ENCODE measurements around the gene CHST11.
A peak's percentile ranks its signal among the peaks of the same experiment; 100 is the strongest.

CHST11 gene

GRCh38 chr12:104683831-104684503 is 227.2 kb downstream of the CHST11 start:
- DNase-seq = no peak

DNA sequence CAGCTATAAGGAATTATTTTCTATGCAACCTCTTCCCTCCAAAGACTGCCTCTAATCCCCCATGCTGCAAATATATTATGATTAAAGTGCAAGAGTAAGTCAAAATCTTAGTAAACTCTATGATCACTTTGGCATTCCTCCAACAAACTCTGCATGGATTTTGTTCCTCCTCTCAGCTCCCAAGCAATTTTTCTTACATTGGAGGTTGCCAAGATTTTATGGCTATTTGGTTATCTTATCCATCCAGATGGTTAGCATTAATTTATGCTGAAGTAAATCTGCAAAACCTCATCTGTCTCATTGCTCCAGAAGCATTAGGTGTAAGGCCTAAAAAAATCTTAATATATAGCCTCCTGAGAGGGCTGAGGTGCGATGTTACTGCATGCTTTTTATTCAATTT is 228.1 kb downstream of the CHST11 start:
- DNase-seq = no peak

DNA sequence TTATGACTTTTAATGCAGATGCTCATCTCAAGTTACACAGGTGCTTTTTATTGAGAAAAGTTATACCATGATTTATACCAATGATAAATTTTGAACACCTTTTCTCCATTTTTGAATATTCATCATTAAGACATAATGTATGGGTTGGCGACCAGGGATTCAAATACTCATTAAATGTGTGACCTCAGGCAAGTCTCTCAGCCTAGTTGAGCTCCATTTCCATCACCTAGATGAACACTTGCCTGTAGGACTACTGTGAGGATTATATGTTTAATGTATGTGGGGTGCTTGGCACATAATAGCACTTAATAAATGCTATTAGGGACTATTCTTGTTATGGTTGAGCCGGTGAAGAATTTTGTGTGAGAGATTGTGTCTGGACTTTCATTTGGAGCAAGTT is 228.6 kb downstream of the CHST11 start:
- DNase-seq = no peak

DNA sequence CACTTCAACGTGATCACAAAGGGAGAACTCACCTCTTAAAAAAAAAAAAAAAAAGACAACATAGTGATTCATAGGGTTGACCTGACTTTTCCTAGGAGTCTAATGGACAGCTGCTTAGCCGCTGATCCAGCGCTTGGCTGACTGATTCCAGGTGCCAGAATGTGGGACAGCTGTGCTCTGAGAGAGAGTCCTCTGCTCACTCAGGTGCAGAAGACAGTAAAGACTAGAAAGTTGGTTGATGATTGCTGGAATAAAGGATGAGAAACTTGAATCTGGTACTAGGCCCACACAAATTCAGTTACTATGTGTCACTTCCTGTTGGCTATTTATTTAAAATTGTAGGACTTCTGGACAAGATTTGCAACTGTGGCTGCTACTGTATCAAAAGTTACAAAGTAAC is 229.4 kb downstream of the CHST11 start:
- DNase-seq = no peak

DNA sequence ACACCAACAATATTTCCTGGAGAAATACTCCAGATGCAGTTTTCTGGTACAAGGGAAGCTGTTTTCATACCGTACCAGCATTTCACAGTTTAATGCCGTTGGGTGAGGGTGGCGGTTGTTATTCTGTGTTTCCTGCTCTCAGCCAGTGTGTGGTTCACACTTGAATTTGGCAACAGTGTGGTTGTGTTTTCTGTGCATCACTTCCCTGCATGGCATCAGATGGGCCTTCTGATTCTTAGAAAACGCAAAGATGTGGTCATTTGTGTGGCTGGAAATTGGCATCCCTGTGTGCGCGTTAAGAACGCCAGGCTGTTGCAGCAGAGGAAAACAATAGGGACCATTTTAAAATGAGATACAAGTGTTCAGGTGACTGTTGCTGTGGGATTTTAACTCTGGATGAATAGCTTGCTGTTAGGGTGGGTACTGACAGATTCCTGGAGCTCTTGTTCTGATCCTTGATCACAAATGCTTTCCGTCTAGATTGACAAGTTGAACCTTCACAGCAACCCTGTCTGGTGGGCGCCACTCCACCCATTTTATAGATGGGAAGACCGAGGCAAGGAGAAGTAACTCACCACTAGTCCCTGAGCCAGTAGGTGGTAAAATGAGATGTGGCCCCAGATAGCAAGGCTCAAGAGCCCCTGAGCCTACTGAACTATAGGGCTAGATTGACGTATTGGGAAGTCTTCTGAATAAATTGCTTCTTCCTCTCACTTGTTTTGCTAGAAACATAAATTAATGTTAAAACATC is 231.2 kb downstream of the CHST11 start:
- peak; percentile 30 for DNase-seq

GRCh38 chr12:104689635-104690034 is 232.9 kb downstream of the CHST11 start:
- no peak for DNase-seq

DNA sequence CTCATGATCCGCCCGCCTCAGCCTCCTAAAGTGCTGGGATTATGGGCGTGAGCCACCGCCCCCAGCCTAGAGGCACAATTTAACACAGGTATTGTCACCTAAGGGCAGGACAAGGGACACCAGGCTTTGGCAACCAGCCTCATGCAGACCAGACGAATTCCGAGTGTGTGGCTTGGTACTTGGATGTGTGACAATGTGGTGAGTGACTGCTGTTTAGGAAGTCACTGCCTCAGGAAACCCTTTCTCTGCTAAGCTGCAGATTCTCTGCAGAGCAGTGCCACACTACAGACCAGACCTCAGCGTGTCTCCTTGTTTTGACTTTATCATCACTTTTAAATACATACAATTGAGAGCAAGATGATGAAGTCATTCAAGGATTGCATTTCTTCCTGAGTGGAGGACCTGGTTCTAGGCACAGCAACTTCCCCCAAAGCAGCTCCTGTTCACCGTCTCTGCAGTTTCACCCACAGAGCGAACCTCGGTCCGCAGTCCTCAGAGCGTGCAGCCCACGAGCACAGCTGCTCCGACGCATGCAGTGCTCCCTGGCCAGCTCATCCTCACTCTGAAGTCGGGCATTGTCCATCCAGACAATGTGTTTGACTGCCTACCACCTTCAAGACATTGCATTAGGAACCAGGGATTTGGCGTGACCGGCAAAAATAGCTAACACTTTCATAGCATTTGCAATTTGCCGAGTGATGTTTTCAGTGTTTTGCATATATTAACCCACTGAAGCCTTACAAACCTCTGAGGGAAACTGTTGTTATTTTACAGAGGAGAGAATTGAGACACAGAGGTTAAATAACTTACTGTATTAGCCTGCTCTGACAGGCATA is 235.2 kb downstream of the CHST11 start:
- DNase-seq = no peak

DNA sequence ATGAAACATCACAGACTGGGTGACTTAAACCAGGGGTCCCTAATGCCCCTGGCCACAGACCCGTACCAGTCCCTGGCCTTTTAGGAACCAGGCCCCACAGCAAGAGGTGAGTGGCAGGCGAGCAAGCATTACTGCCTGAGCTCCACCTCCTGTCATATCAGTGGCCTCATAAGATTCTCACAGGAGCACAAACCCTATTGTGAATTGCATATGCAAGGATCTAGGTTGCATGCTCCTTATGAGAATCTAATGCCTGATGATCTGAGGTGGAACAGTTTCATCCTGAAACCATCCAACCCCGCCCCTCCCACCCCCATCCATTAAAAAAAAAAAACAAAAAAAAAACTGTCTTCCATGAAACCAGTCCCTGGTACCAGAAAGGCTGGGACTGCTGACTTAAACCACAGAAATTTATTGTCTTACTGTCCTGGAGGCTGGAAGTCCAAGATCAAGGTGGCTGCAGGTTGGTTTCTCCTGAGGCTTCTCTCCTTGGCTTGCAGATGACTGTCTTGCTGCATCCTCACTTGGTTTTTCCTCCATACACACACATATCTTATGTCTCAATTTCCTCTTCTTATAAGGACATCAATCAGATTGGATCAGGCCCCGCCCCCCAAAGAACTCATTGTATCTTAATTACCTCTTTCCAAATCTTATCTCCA is 235.9 kb downstream of the CHST11 start:
- no peak for DNase-seq

GRCh38 chr12:104693493-104693892 is 236.7 kb downstream of the CHST11 start:
- no peak for DNase-seq

DNA sequence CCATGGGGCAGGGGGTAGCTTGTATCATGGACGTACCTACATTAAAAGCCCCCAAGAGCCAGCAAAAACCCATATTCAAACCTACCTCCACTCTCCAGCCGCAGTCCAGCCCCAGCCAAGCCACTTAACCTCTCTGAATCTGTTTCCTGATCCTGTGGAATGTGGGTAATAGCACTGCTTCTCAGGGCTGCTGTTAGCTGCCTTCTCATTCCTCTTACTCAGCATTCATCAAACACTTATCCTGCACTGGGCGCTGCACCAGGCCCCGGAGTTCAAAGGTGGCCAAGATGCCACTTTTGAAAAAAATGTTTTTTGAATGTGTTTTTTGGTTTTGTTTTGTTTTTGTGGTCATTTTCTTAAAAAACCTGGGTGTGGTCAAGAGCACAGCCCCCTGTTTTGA is 237.4 kb downstream of the CHST11 start:
- DNase-seq = no peak

GRCh38 chr12:104694711-104695110 is 238.0 kb downstream of the CHST11 start:
- DNase-seq = no peak

DNA sequence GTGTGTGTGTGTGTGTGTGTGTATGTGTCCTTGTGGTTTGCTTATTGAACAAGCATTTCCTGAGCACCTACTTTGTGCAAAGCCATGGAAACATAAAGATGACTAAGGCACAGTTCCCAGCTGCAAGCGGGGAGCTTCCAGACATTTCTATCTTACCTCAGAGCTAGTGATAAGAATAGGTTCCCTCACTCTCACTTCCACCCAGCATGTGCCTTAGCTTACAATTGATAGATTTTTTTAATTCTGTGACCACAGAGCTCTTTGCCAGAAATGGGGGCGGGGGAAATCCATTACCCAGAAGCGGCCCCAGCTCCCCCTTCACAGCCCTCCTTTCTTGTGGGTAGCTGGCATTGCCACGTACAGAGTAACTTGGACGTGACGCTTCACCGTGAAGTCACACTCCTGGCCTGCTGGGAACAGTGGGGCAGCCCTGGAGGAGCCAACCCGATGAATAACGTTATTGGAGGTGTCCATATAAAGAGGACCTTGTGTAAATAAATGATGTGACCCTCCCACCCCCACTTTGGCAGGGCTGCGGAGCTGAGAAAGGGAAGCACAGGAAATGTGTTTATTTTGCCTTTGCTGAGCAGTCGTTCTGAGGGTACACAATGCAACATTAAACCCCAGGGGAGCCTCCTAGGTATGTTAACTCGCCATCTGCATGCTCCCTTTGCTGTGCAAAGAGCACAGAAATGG is 238.9 kb downstream of the CHST11 start:
- peak; percentile 68 for DNase-seq

DNA sequence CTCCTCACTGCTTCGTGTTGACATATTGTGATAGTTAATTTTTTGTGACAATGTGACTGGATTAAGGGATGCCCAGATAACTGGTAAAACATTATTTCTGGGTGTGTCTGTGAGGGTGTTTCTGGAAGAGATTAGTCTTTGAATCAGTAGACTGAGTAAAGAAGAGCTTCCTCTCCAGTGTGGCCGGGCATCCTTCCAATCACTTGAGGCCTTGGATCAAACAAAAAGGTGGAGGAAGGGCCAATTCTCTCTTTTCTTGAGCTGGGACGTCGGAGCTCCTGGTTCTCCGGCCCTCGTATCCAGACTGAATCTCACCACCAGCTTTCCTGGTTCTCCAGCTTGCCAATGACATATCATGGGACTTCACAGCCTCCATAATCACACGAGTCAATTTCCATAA is 240.4 kb downstream of the CHST11 start:
- no peak for DNase-seq

DNA sequence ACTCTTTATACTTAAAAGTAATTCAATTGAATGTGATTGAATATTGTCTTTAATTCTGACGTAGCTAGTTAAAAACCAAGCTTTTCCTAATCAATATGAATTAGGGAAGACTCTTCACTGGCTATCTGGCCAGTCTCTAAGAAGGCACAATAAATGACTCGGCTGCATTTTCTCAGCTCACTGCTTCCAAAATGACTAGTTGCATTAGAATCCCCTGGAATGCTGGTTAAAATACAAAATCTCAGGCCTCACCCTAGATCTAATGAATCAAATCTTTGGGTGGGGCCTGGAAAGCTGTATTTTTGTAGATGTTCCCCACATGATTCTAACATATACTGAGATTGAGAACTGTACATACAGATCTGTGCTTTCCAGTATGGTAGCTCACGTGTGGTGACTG is 242.1 kb downstream of the CHST11 start:
- no peak for DNase-seq

DNA sequence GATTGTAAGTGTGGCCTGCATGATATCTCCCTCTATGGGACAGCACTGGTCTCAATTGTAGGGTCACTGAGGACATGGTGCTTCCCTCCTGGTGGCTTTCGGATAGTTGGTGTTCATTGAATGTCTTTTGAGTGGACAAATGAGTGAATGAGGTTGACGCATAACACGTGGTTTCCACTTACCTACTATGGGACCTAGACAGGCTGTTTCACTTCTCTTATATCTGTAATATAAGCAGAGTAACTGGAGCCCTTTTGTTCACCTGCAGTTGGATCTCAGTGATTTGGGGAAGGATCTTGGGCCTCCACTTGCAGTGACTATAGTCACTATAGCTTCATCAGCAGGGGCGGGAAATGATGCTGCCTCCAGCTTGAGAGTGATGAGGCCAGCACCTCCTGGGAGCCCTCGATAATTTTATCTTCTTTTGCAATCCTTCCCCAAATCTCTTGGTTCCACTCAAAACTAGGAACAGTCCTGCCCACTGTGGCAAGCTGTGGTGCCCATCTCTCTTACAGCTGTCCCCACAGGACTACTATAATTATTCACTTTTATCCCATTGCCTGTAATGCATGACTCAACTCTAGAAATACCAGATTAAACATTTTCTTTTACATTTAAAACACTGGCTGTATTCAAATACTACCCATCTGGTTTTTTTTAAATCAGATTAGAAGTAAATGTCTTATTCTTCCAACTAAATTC is 242.9 kb downstream of the CHST11 start:
- no peak for DNase-seq

DNA sequence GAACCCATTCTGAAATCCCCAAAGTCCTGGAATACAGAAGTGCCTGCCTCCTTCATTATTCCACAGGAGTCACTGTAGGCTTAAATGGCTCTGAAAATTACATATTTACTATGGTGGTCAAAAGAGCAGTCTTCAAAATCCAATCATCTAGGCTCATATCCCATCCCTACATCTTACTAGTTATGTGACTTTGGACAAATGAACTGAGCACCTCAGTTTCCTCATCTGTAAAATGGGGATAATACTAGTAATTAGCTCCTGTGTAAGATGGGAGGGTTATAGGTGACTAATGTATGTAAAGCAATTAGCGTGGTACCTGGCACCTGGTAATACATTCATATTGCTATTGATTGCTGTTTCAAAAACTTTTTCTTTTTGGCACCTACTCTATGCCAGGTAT is 243.6 kb downstream of the CHST11 start:
- no peak for DNase-seq

DNA sequence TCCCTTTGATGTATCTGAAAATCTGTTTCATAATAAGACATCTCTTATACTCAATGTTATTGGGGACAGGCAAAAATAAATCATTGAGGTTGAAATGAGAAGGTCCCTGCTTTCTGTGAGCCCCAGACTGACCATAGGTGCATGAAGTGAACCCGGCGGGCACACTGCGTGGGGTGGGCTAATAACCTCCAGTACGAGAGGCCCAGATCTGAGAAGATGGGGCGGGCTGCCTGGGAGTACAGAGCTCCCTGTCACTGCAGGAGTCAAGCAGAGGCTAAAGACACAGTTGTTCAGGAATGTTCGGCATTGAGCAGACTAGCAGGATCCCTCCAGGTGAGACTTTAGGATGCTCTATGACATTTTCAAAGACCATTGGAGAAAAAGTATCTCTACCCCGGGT is 244.6 kb downstream of the CHST11 start:
- no peak for DNase-seq

DNA sequence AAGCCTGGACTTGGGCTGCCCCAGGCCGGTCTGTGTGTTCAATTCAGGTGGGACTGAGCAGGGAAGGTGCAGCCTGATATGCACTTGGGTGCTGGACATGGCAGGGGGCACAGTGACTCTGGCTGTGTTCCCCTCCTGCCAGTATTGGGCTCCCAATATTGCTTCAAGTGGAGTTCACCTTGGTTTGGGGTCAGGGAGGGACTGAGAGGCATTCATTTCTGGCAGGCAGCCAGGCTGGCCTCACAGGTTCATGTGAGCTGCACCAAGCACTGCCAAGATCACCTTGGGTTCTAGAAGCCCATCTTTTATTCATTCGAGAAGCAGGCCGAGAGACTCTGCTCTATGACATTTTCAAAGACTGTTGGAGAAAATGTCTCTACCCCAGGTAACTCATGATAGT is 245.0 kb downstream of the CHST11 start:
- no peak for DNase-seq

- DNase-seq = no peak
These were observed 245.9 kb downstream of the CHST11 start for GRCh38 chr12:104702565-104703139.

GRCh38 chr12:104703372-104703771 is 246.6 kb downstream of the CHST11 start:
- DNase-seq = no peak

GRCh38 chr12:104704224-104704779 is 247.6 kb downstream of the CHST11 start:
- DNase-seq = no peak

Measured in activated CD4-positive, CD25-positive, alpha-beta regulatory T cell treated with anti-CD3 and anti-CD28 coated beads, Interleukin-2, amount 50 U/mL, for 72 hours (primary cell).